Measurements from ENCODE around the gene CHCHD1.

GRCh38 chr10:73773152-73773879 is 8.5 kb upstream of the CHCHD1 start:
- TF ChIP-seq, protein P1, sequence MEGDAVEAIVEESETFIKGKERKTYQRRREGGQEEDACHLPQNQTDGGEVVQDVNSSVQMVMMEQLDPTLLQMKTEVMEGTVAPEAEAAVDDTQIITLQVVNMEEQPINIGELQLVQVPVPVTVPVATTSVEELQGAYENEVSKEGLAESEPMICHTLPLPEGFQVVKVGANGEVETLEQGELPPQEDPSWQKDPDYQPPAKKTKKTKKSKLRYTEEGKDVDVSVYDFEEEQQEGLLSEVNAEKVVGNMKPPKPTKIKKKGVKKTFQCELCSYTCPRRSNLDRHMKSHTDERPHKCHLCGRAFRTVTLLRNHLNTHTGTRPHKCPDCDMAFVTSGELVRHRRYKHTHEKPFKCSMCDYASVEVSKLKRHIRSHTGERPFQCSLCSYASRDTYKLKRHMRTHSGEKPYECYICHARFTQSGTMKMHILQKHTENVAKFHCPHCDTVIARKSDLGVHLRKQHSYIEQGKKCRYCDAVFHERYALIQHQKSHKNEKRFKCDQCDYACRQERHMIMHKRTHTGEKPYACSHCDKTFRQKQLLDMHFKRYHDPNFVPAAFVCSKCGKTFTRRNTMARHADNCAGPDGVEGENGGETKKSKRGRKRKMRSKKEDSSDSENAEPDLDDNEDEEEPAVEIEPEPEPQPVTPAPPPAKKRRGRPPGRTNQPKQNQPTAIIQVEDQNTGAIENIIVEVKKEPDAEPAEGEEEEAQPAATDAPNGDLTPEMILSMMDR (conservative IDR thresholded peaks at IDR 0.05): no peak
- no peak for TF ChIP-seq EZH2 (IDR thresholded peaks at IDR 0.05; ENCODE audit: low read depth)
